Psoas muscle (tissue), 8 donors: ENCODE measurements around the gene PIR. TPM values are rescaled to one million over a fixed set of nuclear protein-coding genes. Genes with fewer than 3 reads are reported as not detected.

Source experiments
- ATAC-seq, 4 donors: fragments of 200-7000 bp; cut with Tn5 transposase; one replicate each; pipeline ENCODE4 v1.9.1; 2020; ENCODE audit warnings: moderate library complexity in 3 of 4, mild to moderate bottlenecking in 2 of 4
- DNase-seq, 2 donors: peaks; one replicate each; pipeline ENCODE4 v3.0.0-alpha.2; 2020
- H3K27ac ChIP-seq: fragments of 200-600 bp; one replicate; pipeline ENCODE4 v1.8.0; 2022
- H3K27me3 ChIP-seq, 3 donors: fragments of 200-600 bp in 1 of 3; one replicate each; pipeline versions ENCODE4 v1.6.1 to v1.8.0; 2013 to 2022; ENCODE audit warnings: low read length in 2 of 3, mild to moderate bottlenecking in 2 of 3, moderate library complexity in 1 of 3; ENCODE audit not compliant: insufficient read depth in 3 of 3
- H3K36me3 ChIP-seq, 2 donors: fragments of 200-600 bp in 1 of 2; one replicate each; pipeline versions ENCODE4 v1.6.1 to v1.8.0; 2013 to 2022; ENCODE audit warnings: low read depth in 1 of 2, mild to moderate bottlenecking in 1 of 2, moderate library complexity in 1 of 2; ENCODE audit not compliant: insufficient read depth in 1 of 2
- H3K4me1 ChIP-seq: fragments of 200-600 bp; one replicate; pipeline ENCODE4 v1.8.0; 2022
- H3K4me3 ChIP-seq: fragments of 200-600 bp; one replicate; pipeline ENCODE4 v1.8.0; 2022; ENCODE audit warnings: mild to moderate bottlenecking
- H3K9me3 ChIP-seq: fragments of 200-600 bp; one replicate; pipeline ENCODE4 v1.8.0; 2022
- CTCF ChIP-seq: fragments of 200-600 bp; IDR thresholded peaks from one replicate; pipeline ENCODE4 v1.8.0; 2022; ENCODE audit warnings: antibody characterized with exemption
- WGBS, 3 donors: extraction: QIAGEN DNeasy Blood & Tissue Kit; methylation state at CpG; one replicate each; pipeline versions ENCODE4 v1.1.6 to v1.1.7; 2013; 5-methylcytosine and 5-hydroxymethylcytosine counted together
- intact Hi-C, 2 donors: fragments of 100-400 bp; cut with DNase I; formaldehyde crosslinking; loops; one replicate each; pipeline versions ENCODE4 v1.11.0 to v1.14.2; 2022
- polyA plus RNA-seq, 3 donors: library from polyadenylated mRNA; stranded (reverse); fragments of 200-250 nt; gene quantifications; one replicate each; pipeline ENCODE4 v1.2.3, GENCODE V29; 2013
- total RNA-seq, 4 donors: library from RNA; stranded (reverse); fragmentation: NEBNext Ultra II Directional in 2 of 4; extraction: Animal tissue kit (Norgen Biotek cat#: 25700) in 2 of 4; gene quantifications; one replicate each; pipeline versions ENCODE4 v1.2.1 to v1.2.4, GENCODE V29; 2021 to 2023
- donor health status: healthy with polysubstance abuse.
- donor health status: DM: no; HTN: no; CAD: no; lungs with moderate emphysema.
- donor health status: Bipolar disorder and iron deficiency.
- donor health status: healthy.
- donor health status: DM: yes; HTN: yes; CAD: no.
- donor health status: DM: no; HTN: no; CAD: no.
- donor health status: DM: no; HTN: no; CAD: no.
- donor health status: DM: yes; HTN: yes; CAD: no.

The PIR gene
- total and polyA plus RNA-seq, 7 donors, result 9.6 to 25.1 (median 14.3) TPM

- H3K9me3 ChIP-seq, result no peaks in the 10 kb centered on the region
- intact Hi-C loops, result no loop called here
Measured at GRCh38 chrX:15430076-15430475, 63.1 kb downstream of the PIR start.

GRCh38 chrX:15425024-15425423, 68.1 kb downstream of the PIR start:
- 79 to 91% (median 87%) methylated on average over 1 of the region's 1 CpG for WGBS, 3 donors
- Histone ChIP-seq H3K27me3 (no peaks in the 10 kb centered on the region), H3K4me1 (no peaks in the 10 kb centered on the region), H3K9me3 (no peaks in the 10 kb centered on the region), H3K36me3 (peaks cover 0 to 17% of the 10 kb centered on the region in 2 donors), H3K27ac (no peak overlapping the region), H3K4me3 (no peak overlapping the region)
- intact Hi-C loops, result no loop called here
- no peak for DNase-seq
- no peak for ATAC-seq
- no peak for TF ChIP-seq CTCF

More at GRCh38 chrX:15430076-15430475, 63.1 kb downstream of the PIR start:
- no peak for DNase-seq
- H3K36me3 ChIP-seq, result peaks cover 0 to 11% of the 10 kb centered on the region in 2 donors
- no peak for ATAC-seq
- no peaks in the 10 kb centered on the region for H3K4me1 ChIP-seq
- TF ChIP-seq CTCF, result no peak
- 76 to 82% (median 82%) methylated on average over 2 of the region's 2 CpGs for WGBS, 3 donors
- H3K27ac ChIP-seq, result no peak overlapping the region
- no peak overlapping the region for H3K4me3 ChIP-seq
- no peaks in the 10 kb centered on the region for H3K27me3 ChIP-seq

- 56 to 89% (median 72%) methylated on average over 3 of the region's 3 CpGs for WGBS, 3 donors
- Histone ChIP-seq H3K4me1 (no peaks in the 10 kb centered on the region), H3K27ac (no peak overlapping the region), H3K36me3 (peaks cover 0 to 9% of the 10 kb centered on the region in 2 donors), H3K4me3 (no peak overlapping the region), H3K27me3 (no peaks in the 10 kb centered on the region), H3K9me3 (peaks cover 4% of the 10 kb centered on the region)
- no peak for TF ChIP-seq CTCF
- intact Hi-C loops, result no loop called here
- no peak for DNase-seq
- no peak for ATAC-seq
Measured at GRCh38 chrX:15418707-15419181, 74.4 kb downstream of the PIR start.

- WGBS, 3 donors, result 50 to 68% (median 62%) methylated on average over 6 of the region's 6 CpGs
- no peak for ATAC-seq
Measured at GRCh38 chrX:15418041-15418706, 75.0 kb downstream of the PIR start.

More at GRCh38 chrX:15418041-15418706, 75.0 kb downstream of the PIR start:
- TF ChIP-seq CTCF, result no peak
- no peak for DNase-seq
- no peak overlapping the region for H3K27ac ChIP-seq
- no peaks in the 10 kb centered on the region for H3K4me1 ChIP-seq
- intact Hi-C loops, result no loop called here
- peaks cover 4% of the 10 kb centered on the region for H3K9me3 ChIP-seq
- no peaks in the 10 kb centered on the region for H3K27me3 ChIP-seq
- no peak overlapping the region for H3K4me3 ChIP-seq
- peaks cover 0 to 9% of the 10 kb centered on the region in 2 donors for H3K36me3 ChIP-seq
